Left colon (tissue), 2 donors: ENCODE measurements around the gene INF2. TPM values are rescaled to one million over a fixed set of nuclear protein-coding genes. Genes with fewer than 3 reads are reported as not detected.

Experiments used
- ATAC-seq: fragments of 200-7000 bp; cut with Tn5 transposase; one replicate; pipeline ENCODE4 v1.9.1; 2020; ENCODE audit warnings: mild to moderate bottlenecking, moderate library complexity
- DNase-seq, 2 donors: peaks; one replicate each; pipeline ENCODE4 v3.0.0-alpha.2; 2020
- intact Hi-C, 2 donors: fragments of 100-400 bp; cut with DNase I in 1 of 2; cut with micrococcal nuclease in 1 of 2; formaldehyde crosslinking; loops; one replicate each; pipeline versions ENCODE4 v1.11.2 to v1.14.0; 2022; cut with DNase I, micrococcal nuclease
- total RNA-seq, 2 donors: library from RNA; stranded (reverse); fragmentation: NEBNext Ultra II Directional; extraction: Animal tissue kit (Norgen Biotek cat#: 25700); gene quantifications; one replicate each; pipeline ENCODE4 v1.2.1, GENCODE V29; 2021
- donor health status: DM: no; HTN: no; CAD: no.
- donor health status: DM: yes; HTN: yes; CAD: no.

Gene INF2
- total RNA-seq, 2 donors from 2014 or later = 187 to 203 TPM

DNA sequence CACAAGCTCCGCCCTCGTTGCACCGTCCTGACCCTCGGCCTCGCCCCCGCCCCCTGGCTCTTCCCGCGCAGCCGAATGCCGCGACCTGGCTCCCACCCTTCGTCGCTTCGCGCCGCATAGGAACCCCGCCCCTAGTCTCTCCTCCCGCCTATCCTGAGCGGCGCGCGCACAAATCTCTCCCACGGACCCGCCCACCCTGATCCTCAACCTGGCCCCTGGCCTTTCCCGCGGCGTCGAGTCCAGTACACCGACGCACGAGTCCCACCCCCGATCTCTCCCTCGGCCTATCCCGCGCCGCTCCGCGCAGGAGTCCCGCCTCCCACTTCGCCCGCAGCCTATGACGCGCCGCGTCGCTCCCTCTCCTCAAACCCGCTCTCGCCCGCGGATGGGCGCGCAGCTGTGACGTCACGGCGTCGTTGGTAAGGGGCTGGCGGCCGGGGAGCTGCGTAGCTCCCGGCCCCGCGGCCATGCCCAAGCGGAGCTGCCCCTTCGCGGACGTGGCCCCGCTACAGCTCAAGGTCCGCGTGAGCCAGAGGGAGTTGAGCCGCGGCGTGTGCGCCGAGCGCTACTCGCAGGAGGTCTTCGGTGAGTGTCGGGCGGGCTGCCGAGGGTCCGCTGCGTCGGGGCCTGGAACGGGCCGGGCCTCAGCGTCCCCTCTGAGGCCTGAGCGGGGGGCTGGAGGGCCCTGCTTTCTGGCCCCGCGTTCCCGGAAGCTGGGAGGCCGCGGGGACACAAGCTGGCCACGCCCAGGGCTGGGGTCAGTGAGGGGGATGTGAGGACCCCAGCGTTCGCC lies 63.5 kb downstream of the INF2 start, which contains the start of gene SIVA1:
SIVA1 (plus strand) TSS at position 413 of the 793 bp plus-strand sequence; CDS start at position 468, 55 bp downstream.
- DNase-seq = peak; percentile 100
- ATAC-seq = peak; percentile 86
- intact Hi-C loops = no loop called here

DNA sequence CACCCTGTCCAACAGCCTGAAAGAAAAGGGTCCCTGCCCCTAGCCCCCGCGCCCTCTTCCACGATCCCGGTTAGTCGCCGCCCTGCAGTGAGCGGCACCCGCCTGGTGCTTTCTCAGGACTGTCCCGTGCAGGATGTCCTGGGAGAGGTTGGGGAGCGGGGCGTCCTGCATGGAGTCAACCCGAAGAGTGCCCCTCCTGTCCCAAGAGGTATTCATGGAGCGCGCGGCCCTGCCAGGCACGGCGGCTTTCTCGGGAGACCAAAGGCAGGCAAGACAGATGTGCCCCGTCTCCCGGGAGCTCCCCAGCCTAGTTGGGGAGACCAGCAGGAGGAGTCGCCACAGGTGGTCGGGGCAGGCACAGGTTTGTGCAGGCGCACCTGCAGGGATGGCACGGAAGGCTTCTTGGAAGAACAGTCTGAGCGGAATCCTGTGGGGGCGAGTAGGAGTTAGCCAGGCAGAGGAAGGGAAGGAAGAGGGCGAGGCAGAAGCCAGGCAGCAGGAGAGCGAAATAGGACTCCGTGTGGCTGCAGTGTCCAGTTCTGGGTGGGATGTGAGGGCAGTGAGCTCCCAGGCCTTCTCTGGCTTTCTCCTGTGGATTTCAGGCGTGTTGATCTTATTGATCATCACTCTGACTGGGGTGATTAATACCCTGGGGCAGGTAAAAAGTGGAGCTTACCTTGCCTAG lies 64.3 kb downstream of the INF2 start:
- intact Hi-C loops = no loop called here
- ATAC-seq (peak; percentile 14), DNase-seq (no peak)

DNA sequence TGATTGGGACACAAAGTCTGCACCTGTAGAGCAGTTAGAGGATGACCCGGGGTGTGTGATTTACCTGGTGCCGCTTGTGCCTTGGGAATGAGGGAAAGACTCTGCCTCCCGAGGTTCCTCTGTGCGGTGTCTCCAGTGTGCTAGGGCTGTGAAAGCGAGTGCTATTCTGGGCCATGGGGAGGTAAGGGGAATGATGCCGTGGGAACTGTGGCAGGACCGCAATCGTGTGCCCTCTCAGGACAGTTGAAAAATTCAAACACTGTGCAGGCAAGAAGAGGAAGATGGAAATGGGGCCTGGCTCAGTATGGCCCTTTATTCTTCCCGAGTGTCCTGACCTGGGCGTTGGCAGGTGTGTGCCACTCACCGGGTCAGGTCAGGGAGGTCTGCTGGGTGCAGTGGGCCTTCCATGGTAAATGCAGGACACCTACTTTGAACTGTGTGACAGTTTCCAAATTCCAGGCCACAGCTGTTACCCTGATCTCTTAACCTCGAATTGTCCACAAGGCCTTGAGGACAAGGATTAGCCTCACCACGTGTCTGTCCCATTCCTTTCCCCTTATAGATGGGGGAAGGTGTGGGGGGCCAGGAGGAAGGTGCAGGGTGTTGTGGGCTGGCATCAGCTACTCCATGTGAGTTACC lies 64.9 kb downstream of the INF2 start:
- no peak for ATAC-seq

DNA sequence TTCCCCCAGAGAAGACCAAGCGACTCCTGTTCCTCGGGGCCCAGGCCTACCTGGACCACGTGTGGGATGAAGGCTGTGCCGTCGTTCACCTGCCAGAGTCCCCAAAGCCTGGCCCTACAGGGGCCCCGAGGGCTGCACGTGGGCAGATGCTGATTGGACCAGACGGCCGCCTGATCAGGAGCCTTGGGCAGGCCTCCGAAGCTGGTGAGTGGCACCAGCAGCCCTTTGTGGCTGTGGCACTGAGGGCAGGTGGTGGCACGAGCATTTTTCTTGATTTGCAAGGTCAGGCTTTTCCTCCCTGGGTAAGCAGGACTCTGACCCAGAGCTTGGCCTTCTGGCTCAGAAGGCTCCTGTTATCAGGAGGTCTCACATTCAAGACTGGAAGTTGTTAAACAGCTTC lies 66.2 kb downstream of the INF2 start:
- ATAC-seq = no peak
- no peak for DNase-seq
- intact Hi-C loops = no loop called here

More for the DNA sequence above, 64.9 kb downstream of the INF2 start:
- no peak for DNase-seq
- intact Hi-C loops = no loop called here

DNA sequence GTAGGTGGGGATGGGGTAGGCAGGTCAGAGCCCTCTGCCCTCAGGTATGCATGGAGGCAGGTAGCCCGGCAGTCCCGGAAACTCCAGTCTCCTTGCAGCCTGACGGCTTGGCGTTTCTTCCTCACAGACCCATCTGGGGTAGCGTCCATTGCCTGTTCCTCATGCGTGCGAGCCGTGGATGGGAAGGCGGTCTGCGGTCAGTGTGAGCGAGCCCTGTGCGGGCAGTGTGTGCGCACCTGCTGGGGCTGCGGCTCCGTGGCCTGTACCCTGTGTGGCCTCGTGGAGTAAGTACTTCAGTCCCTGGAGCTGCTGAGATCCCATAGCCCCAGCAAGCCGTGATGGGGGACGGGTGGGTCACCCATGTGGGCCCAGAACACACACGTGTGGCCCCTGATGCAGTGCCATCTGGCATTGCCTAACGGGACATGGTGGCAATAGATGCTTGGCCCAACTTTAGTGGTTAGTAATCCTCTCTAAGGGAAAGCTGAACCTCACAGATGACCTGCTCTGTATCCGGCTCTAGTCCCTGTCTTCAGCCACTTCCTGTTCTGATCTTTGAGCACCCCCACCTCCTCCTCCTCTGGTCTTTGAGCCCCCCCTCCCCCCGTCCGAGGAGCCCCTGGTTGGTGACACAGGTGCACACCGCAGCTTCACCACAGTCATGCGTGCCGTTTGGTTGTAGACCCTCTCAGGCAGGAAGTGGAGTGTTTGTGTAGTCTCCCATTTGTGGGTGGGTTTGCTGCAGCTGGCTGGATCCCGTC lies 67.2 kb downstream of the INF2 start:
- DNase-seq (no peak), ATAC-seq (no peak)

DNA sequence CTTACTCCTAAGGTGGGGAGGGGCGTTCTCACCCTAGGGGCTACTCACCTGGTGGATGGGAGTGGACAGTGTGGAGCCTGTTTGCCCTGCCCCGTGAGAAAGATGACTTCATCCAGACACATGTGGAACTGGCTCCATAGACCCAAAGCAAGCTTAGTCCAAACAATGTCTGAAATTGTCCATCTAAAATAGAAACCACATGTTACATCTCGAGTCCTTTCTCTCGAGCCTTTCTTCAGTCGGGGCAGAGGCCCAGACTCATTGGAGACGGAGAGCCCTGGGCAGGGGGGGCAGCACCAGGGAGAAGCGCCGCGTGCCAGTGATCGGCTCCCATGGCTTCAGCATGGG lies 67.8 kb downstream of the INF2 start:
- ATAC-seq (no peak), DNase-seq (no peak)
- intact Hi-C loops = no loop called here

More for the DNA sequence above, 67.2 kb downstream of the INF2 start:
- intact Hi-C loops = no loop called here

DNA sequence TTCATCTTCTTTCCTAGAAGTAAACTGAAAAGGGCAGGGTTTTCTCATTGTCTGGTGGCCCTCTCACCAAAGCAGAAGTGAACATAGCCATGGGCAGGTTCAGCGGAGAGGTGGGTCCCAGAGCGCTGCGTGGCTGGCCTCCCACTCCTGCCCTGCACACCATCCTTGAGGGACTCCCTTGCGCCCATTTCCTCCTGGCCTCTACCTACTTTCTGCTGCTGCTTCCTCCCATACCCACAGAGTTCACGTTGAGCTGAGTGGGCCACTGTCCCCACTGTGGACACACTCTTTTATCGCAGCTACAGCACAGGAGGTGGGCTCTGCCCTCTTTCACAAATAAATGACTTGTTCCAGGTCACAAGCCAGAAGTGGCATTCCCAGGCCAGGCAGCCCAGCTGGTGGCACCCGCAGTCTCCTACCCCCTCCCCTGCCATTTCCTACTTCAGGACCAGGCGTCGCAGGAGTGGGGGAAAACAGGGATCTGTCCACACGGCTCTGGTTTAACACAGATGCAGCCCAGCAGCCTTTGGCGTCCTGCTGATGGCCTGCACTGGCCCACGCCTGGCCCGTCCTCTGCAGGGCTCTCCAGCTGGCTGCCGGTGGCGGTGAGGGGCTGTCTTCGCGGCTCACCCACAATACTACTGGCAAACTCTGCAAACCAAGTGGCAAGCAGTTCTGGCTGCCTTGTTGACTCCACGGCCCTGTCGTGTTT lies 68.4 kb downstream of the INF2 start:
- ATAC-seq = no peak
- intact Hi-C loops = no loop called here

DNA sequence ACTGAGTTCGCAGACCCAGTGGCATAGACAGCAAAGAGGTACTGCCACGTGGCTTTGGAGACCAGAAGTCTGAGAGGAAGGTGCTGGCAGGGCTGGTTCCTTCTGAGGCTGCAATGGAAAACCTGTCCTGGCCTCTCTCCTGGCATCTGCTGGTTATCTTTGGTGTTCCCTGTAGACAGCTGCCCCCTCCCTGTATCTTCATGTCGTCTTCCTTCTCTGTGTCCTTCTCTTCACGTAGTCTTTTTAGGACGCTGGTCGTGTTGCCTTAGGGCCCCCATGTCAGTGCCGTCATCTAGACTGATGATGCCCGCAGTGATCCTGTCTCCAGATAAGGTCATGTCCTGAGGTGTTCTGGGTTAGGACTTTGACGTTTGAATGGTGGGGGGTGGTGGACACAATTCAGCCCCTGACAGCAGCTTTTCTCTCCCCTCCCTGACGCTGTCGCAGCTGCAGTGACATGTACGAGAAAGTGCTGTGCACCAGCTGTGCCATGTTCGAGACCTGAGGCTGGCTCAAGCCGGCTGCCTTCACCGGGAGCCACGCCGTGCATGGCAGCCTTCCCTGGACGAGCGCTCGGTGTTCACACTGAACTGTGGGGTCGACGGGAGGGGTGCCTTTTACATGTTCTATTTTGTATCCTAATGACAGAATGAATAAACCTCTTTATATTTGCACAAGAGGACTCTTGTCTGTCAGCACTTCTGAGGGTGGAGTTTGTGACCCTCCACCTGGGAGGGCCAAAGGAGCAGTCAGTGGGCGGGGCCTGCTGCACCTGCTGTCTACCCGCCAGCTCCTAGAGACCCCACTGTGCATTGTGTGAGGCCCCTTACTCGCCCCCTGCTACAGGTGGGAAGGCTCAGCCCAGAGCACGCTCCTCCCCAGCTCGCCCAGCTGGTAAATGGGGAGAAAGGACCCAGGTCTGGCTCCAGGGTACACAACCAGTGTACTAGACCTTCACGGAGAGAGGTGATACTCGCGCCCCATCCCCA lies 69.9 kb downstream of the INF2 start:
- intact Hi-C loops = no loop called here
- ATAC-seq (no peak), DNase-seq (no peak)

More for the DNA sequence above, 68.4 kb downstream of the INF2 start:
- no peak for DNase-seq

DNA sequence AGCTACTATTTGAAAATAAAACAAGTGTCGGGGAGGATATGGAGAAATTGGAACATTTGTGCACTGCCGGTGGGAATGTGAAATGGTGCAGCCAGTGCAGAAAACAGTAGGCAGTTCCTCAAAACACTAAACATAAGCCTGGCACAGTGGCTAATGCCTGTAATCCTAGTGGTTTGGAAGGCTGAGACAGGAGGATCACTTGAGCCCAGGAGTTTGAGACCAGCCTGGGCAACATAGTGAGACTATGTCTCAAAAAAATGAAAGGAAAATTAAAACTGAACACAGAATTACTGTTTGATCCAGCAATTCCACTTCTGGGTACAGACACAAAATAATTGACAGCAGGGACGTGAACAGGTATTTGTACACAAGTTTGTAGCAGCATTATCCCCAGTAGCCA lies 76.1 kb downstream of the INF2 start:
- DNase-seq = no peak
- intact Hi-C loops = loop anchor here in 1 of 2 donors (5.0 kb wide), 1 partner anchor 57 kb away; no protein-coding TSS in a partner anchor

DNA sequence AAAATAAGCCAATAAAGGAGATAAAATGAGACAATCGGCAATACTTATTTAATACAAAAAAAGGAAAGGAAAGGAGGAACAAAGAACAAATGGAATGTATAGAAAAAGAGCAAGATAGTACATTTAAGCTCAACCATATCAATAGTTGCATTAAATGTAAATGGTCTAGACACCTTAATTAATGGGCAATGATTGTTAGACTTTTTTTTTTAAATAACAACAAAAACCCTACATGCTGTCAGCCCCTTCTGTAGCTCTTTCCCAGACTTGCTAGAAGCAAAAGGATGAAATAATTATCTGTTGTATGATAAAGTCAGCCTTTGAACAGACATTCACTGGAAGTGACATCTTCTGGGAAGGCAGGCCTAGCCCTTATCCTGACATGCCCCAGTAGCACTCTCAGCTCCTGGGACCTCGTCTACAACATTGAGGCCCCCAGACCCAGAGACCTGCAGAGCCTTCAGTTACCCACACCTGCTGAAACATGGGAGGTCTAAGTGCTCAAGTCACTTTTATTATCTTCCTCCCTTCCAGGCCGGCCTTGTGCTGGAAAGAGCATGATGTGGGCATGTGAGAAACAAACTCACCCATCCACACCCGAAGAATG lies 76.9 kb downstream of the INF2 start:
- intact Hi-C loops = loop anchor here in 1 of 2 donors (5.0 kb wide), 1 partner anchor 56 kb away; no protein-coding TSS in a partner anchor
- no peak for DNase-seq
- ATAC-seq = no peak

More for the DNA sequence above, 76.1 kb downstream of the INF2 start:
- ATAC-seq = no peak

DNA sequence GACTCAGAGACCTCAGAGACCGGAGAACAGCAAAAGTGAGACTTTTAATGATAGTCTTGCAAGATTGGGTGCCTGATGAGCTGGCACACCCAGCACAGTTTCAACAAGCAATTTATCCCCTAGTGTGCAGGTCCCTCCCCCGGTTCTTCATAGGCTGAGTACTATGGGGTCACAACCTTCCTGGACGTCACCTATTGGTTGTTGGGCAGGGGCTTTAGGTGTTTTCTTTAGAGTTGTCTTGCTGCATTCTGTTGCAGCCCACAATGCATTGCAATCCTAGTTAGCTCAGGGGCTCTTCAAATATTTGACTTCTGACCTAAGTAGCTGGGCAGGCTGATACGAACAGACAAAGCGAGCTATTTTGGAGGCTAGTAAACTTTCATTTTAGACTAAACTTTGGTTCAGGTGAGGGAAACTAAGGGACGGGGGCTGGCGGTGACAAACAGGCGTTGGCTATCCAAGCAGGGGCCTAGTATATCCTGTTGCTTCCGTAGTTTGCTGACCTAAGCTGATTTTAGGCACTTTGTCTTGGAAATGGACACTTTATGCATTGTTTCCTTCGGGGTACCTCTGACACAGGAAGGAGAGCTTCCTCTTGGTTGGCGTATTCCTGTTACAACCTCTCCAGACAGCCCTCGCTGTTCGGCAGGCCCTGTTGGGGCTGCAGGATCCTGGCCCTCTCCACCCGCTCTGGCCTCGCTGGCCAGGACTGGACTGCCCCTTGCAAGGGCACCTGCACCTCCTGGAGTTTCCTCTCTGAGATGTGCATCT lies 77.6 kb downstream of the INF2 start:
- DNase-seq = no peak
- ATAC-seq = no peak
- intact Hi-C loops = loop anchor here in 1 of 2 donors (5.0 kb wide), 1 partner anchor 55 kb away; no protein-coding TSS in a partner anchor

DNA sequence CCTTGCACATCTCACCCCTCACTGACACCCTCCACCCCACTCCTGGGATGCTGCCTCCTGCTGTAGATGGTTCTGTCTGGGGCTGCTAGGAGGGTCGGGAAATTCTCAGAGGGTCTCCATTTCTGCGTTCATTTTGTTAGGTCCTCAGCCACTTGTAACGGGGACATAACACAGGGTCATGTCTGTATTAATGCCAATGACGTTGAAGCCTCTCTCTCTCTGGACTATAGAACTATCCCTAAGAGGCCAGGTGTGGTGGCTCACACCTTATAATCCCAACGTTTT lies 78.2 kb downstream of the INF2 start:
- ATAC-seq (no peak), DNase-seq (no peak)
- intact Hi-C loops = loop anchor here in 1 of 2 donors (5.0 kb wide), 1 partner anchor 55 kb away; no protein-coding TSS in a partner anchor

DNA sequence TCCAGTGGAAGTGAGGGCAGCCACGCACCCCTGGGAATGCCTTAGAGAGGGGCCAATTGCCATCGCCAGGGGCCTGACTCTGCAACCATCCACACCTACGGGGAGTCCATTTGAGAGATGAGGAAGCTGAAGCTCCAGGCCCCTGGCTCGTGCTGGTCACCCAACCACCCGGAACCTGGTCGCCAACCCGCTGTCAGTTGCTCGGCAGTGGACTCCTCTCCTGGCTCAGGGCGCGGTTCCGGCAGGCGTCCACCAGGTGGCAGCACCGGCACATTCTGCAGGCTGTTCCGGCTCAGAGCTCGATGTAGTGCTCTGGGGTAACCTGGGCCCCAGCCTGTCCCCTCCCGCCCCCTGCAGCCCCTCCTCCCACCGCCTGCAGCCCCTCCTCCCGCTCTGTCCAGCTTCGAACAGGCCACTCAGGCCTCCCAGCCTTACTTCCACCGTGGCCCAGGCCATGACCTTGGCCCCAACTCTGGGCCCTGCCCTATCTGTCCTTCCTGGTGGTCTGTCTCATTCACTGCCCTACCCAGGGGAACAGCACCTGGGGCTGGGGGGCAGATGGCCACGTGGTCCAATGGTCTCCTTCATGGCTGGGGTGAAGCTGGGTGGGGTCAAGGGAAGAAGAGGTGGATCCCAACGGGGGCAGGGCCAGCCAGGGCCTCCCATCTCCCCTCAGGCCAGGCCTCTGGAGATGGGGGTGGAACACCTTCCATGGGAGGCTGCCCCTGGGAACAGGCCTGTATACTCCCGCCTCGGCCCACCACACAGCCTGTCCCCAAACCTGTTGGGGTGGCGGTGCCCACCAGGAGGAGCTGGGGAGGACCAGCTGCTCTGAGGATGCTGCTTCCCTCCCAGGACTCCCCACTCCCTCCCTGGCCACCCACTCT lies 79.3 kb downstream of the INF2 start:
- ATAC-seq (peak; percentile 87), DNase-seq (peak; percentile 79 to 91)
- intact Hi-C loops = loop anchor here in 1 of 2 donors (5.0 kb wide), 1 partner anchor 54 kb away; no protein-coding TSS in a partner anchor

DNA sequence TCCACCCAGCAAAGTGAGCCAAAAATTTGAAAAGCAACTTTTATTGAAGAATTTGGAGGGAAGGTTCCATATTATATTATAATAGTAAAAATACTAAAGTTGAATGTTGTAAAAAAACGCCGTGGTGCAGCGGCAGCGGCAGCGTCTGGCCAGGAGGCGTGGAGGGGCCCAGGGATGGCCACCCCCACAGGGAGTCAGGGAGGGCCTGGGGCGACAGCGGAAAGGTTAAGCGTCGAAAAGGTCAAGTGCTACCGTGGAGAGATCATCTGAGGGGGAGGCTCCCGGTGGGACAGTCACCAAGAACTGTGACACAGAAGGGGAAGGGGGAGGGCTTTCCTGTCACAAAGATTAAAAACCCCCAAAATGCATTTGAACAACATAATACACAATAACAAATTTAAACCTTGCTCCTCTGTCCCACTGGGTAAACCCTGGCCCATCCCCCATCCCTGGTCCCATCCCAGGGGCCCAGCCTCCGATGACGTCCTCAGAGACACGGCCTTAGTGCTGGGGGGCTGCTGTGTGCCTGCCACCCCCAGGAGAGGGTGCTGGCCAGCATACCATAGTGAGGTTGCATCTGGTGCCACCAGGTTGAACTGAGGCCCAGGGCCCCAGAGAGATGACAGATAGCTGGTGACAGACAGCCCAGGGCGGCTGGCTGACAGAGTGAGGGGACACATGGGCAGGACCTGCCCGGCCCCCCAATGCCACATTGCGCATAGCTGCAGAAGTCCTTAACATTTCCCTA lies 80.1 kb downstream of the INF2 start:
- intact Hi-C loops = loop anchor here in 1 of 2 donors (5.0 kb wide), 1 partner anchor 53 kb away; no protein-coding TSS in a partner anchor
- ATAC-seq (no peak), DNase-seq (no peak)
